GM12878 (cell line): ENCODE results near the gene C3orf20. TPM values are rescaled to one million over a fixed set of nuclear protein-coding genes. Genes with fewer than 3 reads are reported as not detected.

ENCODE experiments used
- ATAC-seq: fragments of 200-7000 bp; cut with Tn5 transposase; 3 replicates; pipeline ENCODE4 v1.9.1; 2020; ENCODE audit warnings: mild to moderate bottlenecking, moderate library complexity
- BruUV-seq: library from RNA; stranded (reverse); fragments of 400-500 nt; replicated peaks from 2 replicates; lab custom pipeline; 2021; lab: Mats Ljungman, UMichigan
- CTCF ChIA-PET: fragments of 300-600 bp; sonication (Branson Sonifier 250); formaldehyde crosslinking; extraction: SDS; loops from one replicate; lab custom pipeline; 2021; ENCODE audit warnings: inconsistent platforms; lab: Yijun Ruan, JAX
- POLR2A ChIA-PET: fragments of 350-600 bp; formaldehyde crosslinking; extraction: SDS; loops from one replicate; lab custom pipeline; 2021; ENCODE audit warnings: inconsistent platforms; lab: Charles Lee
- RAD21 ChIA-PET: fragments of 300-600 bp; sonication (Branson Sonifier 250); formaldehyde crosslinking; loops from one replicate; lab custom pipeline; 2023; ENCODE audit warnings: antibody characterized with exemption; ENCODE audit not compliant: unreplicated experiment; lab: Charles Lee
- SMC1A ChIA-PET: fragments of 300-600 bp; sonication (Branson Sonifier 250); formaldehyde crosslinking; loops from one replicate; lab custom pipeline; 2023; ENCODE audit not compliant: unreplicated experiment, uncharacterized antibody; lab: Charles Lee
- DNase-seq: peaks from one replicate; pipeline ENCODE4 v3.0.0-alpha.2; 2011; ENCODE audit warnings: low read depth, low spot score
- FAIRE-seq: peaks from 3 replicates; lab custom pipeline; 2011; peaks lifted over from hg19 to GRCh38; lab: Jason Lieb, UNC
- H2AFZ ChIP-seq: 2 replicates; pipeline ENCODE4 v1.6.0; 2011; ENCODE audit warnings: low read depth, low read length, control low read depth; ENCODE audit not compliant: control insufficient read depth
- H3K27ac ChIP-seq: 2 replicates; pipeline ENCODE4 v1.5.1; 2011; ENCODE audit warnings: control low read depth; ENCODE audit not compliant: control insufficient read depth, insufficient read depth
- H3K27me3 ChIP-seq, 2 experiments: replicated peaks in 1 of 2; 2 replicates each; pipeline versions ENCODE4 v1.6.0 to v1.6.1; 2011; ENCODE audit warnings: low read length in 1 of 2; ENCODE audit not compliant: control insufficient read depth in 2 of 2, insufficient read depth in 2 of 2
- H3K36me3 ChIP-seq, 2 experiments: 2 replicates each; pipeline ENCODE4 v1.5.1; 2011; ENCODE audit warnings: low read length in 1 of 2; ENCODE audit not compliant: control insufficient read depth in 2 of 2, insufficient read depth in 2 of 2
- H3K4me1 ChIP-seq: 2 replicates; pipeline ENCODE4 v1.6.1; 2011; ENCODE audit warnings: mild to moderate bottlenecking, low read length, moderate library complexity, mixed read lengths; ENCODE audit not compliant: control insufficient read depth, insufficient read depth
- H3K4me2 ChIP-seq: 2 replicates; pipeline ENCODE4 v1.6.0; 2011; ENCODE audit warnings: control low read depth; ENCODE audit not compliant: control insufficient read depth, insufficient read depth
- H3K4me3 ChIP-seq: fragments of 200-600 bp; sonication (generic); 2 replicates; pipeline ENCODE4 v1.5.1; 2016
- H3K79me2 ChIP-seq: 2 replicates; pipeline ENCODE4 v1.6.0; 2011; ENCODE audit warnings: low read length; ENCODE audit not compliant: control insufficient read depth, insufficient read depth
- H3K9ac ChIP-seq: 2 replicates; pipeline ENCODE4 v1.8.0; 2011; ENCODE audit warnings: low read length, control low read depth, mixed read lengths; ENCODE audit not compliant: control insufficient read depth, insufficient read depth
- H3K9me3 ChIP-seq: replicated peaks from 3 replicates; pipeline ENCODE4 v1.5.1; 2011; ENCODE audit warnings: mild to moderate bottlenecking, low read length; ENCODE audit not compliant: control insufficient read depth, insufficient read depth
- H4K20me1 ChIP-seq: 2 replicates; pipeline ENCODE4 v1.6.0; 2011; ENCODE audit not compliant: control insufficient read depth, insufficient read depth
- BRCA1 ChIP-seq: IDR thresholded peaks from 2 replicates; pipeline ENCODE4 v1.6.1; 2011; ENCODE audit warnings: low read depth, low read length, improper control_type of control experiment
- CBX3 ChIP-seq: fragments of 200-600 bp; sonication (generic); IDR thresholded peaks from 2 replicates; pipeline ENCODE4 v1.6.1; 2016; ENCODE audit warnings: low read depth, borderline replicate concordance
- CHD1 ChIP-seq: IDR thresholded peaks from 2 replicates; pipeline ENCODE4 v1.6.1; 2012; ENCODE audit warnings: low read depth, low read length, improper control_type of control experiment
- CREB1 ChIP-seq: IDR thresholded peaks from 2 replicates; pipeline ENCODE4 v1.6.1; 2012; ENCODE audit warnings: low read depth, mild to moderate bottlenecking, inconsistent platforms
- E2F4 ChIP-seq: IDR thresholded peaks from 2 replicates; pipeline ENCODE4 v1.6.1; 2012; ENCODE audit warnings: low read depth, low read length, improper control_type of control experiment
- EED ChIP-seq: sonication (generic); IDR thresholded peaks from 2 replicates; pipeline ENCODE4 v1.6.1; 2016; ENCODE audit warnings: antibody characterized with exemption, low read depth
- ETV6 ChIP-seq, 2 experiments: fragments of 450-650 bp in 1 of 2; IDR thresholded peaks in 1 of 2; conservative IDR thresholded peaks in 1 of 2; 2 replicates each; pipeline ENCODE4 v1.6.1; 2014; ENCODE audit warnings: antibody characterized with exemption in 1 of 2, borderline replicate concordance in 1 of 2, low read depth in 1 of 2, mild to moderate bottlenecking in 1 of 2, moderate library complexity in 1 of 2
- GABPA ChIP-seq: IDR thresholded peaks from 2 replicates; pipeline ENCODE4 v1.6.1; 2014; ENCODE audit warnings: antibody characterized with exemption, low read depth, mild to moderate bottlenecking, inconsistent platforms
- IKZF2 ChIP-seq, 2 experiments: fragments of 450-650 bp; IDR thresholded peaks; 2 replicates each; pipeline ENCODE4 v1.6.1; 2017; ENCODE audit warnings: mild to moderate bottlenecking in 2 of 2, moderate library complexity in 2 of 2
- IRF4 ChIP-seq: IDR thresholded peaks from 2 replicates; pipeline ENCODE4 v1.6.1; 2011; ENCODE audit warnings: low read depth, low read length
- KDM1A ChIP-seq: fragments of 200-600 bp; sonication (generic); IDR thresholded peaks from 2 replicates; pipeline ENCODE4 v1.6.1; 2016; ENCODE audit warnings: borderline replicate concordance
- KLF5 ChIP-seq: fragments of 450-650 bp; IDR thresholded peaks from 2 replicates; pipeline ENCODE4 v1.6.1; 2014; ENCODE audit warnings: mild to moderate bottlenecking; ENCODE audit not compliant: partially characterized antibody
- NFYB ChIP-seq: IDR thresholded peaks from 2 replicates; pipeline ENCODE4 v1.6.1; 2011; ENCODE audit warnings: low read depth, mild to moderate bottlenecking, low read length, improper control_type of control experiment, moderate library complexity; ENCODE audit not compliant: insufficient read depth
- RAD21 ChIP-seq: IDR thresholded peaks from 2 replicates; pipeline ENCODE4 v1.6.1; 2011; ENCODE audit warnings: mild to moderate bottlenecking, low read depth, low read length, moderate library complexity; ENCODE audit not compliant: insufficient read depth
- RFX5 ChIP-seq: IDR thresholded peaks from 2 replicates; pipeline ENCODE4 v1.6.1; 2011; ENCODE audit warnings: low read depth, low read length, improper control_type of control experiment
- SRF ChIP-seq, 2 experiments: IDR thresholded peaks; 2 replicates each; pipeline ENCODE4 v1.6.1; 2011; ENCODE audit warnings: low read depth in 2 of 2, low read length in 2 of 2, mild to moderate bottlenecking in 1 of 2, moderate library complexity in 1 of 2
- SUPT20H ChIP-seq: IDR thresholded peaks from 2 replicates; pipeline ENCODE4 v1.6.1; 2011; ENCODE audit warnings: low read depth, mild to moderate bottlenecking, low read length, moderate library complexity, borderline replicate concordance; ENCODE audit not compliant: control insufficient read depth
- USF1 ChIP-seq: IDR thresholded peaks from 2 replicates; pipeline ENCODE4 v1.6.1; 2011; ENCODE audit warnings: borderline replicate concordance, low read depth, mild to moderate bottlenecking, moderate library complexity, mixed read lengths, low read length; ENCODE audit not compliant: insufficient read depth; ENCODE audit errors: extremely low read length
- USF2 ChIP-seq: IDR thresholded peaks from 2 replicates; pipeline ENCODE4 v1.6.1; 2011; ENCODE audit warnings: low read depth, low read length, improper control_type of control experiment, borderline replicate concordance
- WGBS: methylation state at CpG from one replicate; pipeline ENCODE4 v1.1.6; 2016; ENCODE audit warnings: low lambda C conversion rate; ENCODE audit not compliant: insufficient replicate concordance, insufficient coverage; ENCODE audit errors: missing lambda C conversion rate; 5-methylcytosine and 5-hydroxymethylcytosine counted together
- in situ Hi-C: fragments of 300-500 bp; cut with MboI; formaldehyde crosslinking; loops from 9 replicates; pipeline ENCODE4 v1.14.3; 2018; ENCODE audit warnings: mixed read lengths
- intact Hi-C: fragments of 100-400 bp; cut with micrococcal nuclease; formaldehyde crosslinking; loops from one replicate; pipeline ENCODE4 v1.14.2; 2022; ENCODE audit not compliant: unreplicated experiment
- polyA plus RNA-seq, 11 experiments: library from polyadenylated mRNA; depleted of rRNA in 4 of 11; unstranded in 6 of 11; stranded (reverse) in 5 of 11; fragments of >200 nt; fragmentation: Nextera tagmentation in 4 of 11; fragmentation: Illumina TruSeq in 1 of 11; extraction: Ambion mirVana in 4 of 11; extraction: Trizol in 1 of 11; gene quantifications; 1 replicate in 1 of 11; 2 replicates in 10 of 11; pipeline versions ENCODE4 v1.2.1 to v1.2.3, GENCODE V29; 2011 to 2016; ENCODE audit warnings: inconsistent platforms in 2 of 11, missing spikeins in 2 of 11, low read depth in 1 of 11
- total RNA-seq, 4 experiments: library from RNA; depleted of rRNA in 3 of 4; stranded (reverse); fragments of >200 nt in 3 of 4; fragmentation: Illumina TruSeq in 1 of 4; extraction: Trizol in 1 of 4; gene quantifications; 2 replicates each; pipeline versions ENCODE4 v1.2.1 to v1.2.3, GENCODE V29; 2013 to 2021

C3orf20 gene
- total and polyA plus RNA-seq, 10 of the 15 experiments (the other 5 are each of a cell fraction or from before 2014, with no cell fraction given) = 0.05 to 2.9 (median 1.0) TPM

- Histone ChIP-seq H4K20me1 (no peaks in the 10 kb centered on the region), H2AFZ (no peak overlapping the region), H3K36me3 (no peaks in the 10 kb centered on the region), H3K79me2 (no peaks in the 10 kb centered on the region), H3K4me3 (no peak overlapping the region), H3K9me3 (no peaks in the 10 kb centered on the region; the same call in 2 of the 3 replicates), H3K27me3 (peaks cover 2 to 11% of the 10 kb centered on the region in 2 experiments; a peak in 3 of 4 replicates), H3K9ac (no peak overlapping the region), H3K27ac (no peak overlapping the region), H3K4me2 (no peak overlapping the region), H3K4me1 (no peaks in the 10 kb centered on the region)
- ATAC-seq = no peak
- no TSS peak for BruUV-seq
- intact Hi-C loops (loop anchor here (10.0 kb wide), 1 partner anchor 126 kb away; no protein-coding TSS in a partner anchor), in situ Hi-C loops (no loop called here)
- CTCF ChIA-PET = interaction anchor here (0.6 to 7.5 kb wide), 3 partner anchors 151 to 297 kb away, joined by 3 to 120 read pairs (median 3); no protein-coding TSS in a partner anchor
- FAIRE-seq = no peak
- POLR2A ChIA-PET = no interaction called here
- no peak for DNase-seq
- SMC1A ChIA-PET = interaction anchor here (0.6 to 4.2 kb wide), 5 partner anchors 122 to 725 kb away, joined by 3 to 28 read pairs (median 3); no protein-coding TSS in a partner anchor
- RAD21 ChIA-PET = interaction anchor here (0.6 to 3.0 kb wide), 2 partner anchors 150 to 277 kb away, joined by 3 to 15 read pairs; no protein-coding TSS in a partner anchor
- WGBS = 42% methylated on average over 8 of the region's 9 CpGs
- TF ChIP-seq CHD1 = no peak
- TF ChIP-seq EED = no peak
- no peak for TF ChIP-seq SRF (IDR thresholded peaks at IDR 0.05; ENCODE audit: low read depth in 2 of 2, low read length in 2 of 2)
- no peak for TF ChIP-seq IKZF2 (IDR thresholded peaks at IDR 0.05)
- TF ChIP-seq USF2 = no peak
- no peak for TF ChIP-seq USF1
- no peak for TF ChIP-seq CBX3
- TF ChIP-seq RAD21 = no peak
- TF ChIP-seq E2F4 = no peak
- TF ChIP-seq SUPT20H = no peak
- no peak for TF ChIP-seq BRCA1
- TF ChIP-seq RFX5 = no peak
- TF ChIP-seq ETV6 (conservative IDR thresholded peaks at IDR 0.05 in 1 of 2, IDR thresholded peaks at IDR 0.05 in 1 of 2; ENCODE audit: borderline replicate concordance in 1 of 2, low read depth in 1 of 2) = no peak
- TF ChIP-seq KDM1A = no peak
- TF ChIP-seq CREB1 = no peak
- no peak for TF ChIP-seq IRF4
- TF ChIP-seq KLF5 = no peak
- TF ChIP-seq GABPA = no peak
- TF ChIP-seq NFYB = no peak
Observed at GRCh38 chr3:14630404-14631100, 44.4 kb upstream of the C3orf20 start.
